H9 (cell line): ENCODE data around the gene PM20D1. TPM values are rescaled to one million over a fixed set of nuclear protein-coding genes. Genes with fewer than 3 reads are reported as not detected.

Experiments used
- DNase-seq: peaks from one replicate; pipeline ENCODE4 v3.0.0-alpha.2; 2017
- H2AFZ ChIP-seq: one replicate; pipeline ENCODE4 v1.6.1; 2013; ENCODE audit warnings: mild to moderate bottlenecking, low read length, control low read depth, moderate library complexity
- H2AK5ac ChIP-seq: 2 replicates; pipeline ENCODE4 v1.6.1; 2013; ENCODE audit warnings: low read length, control low read depth, mixed read lengths; ENCODE audit not compliant: insufficient read length
- H2BK120ac ChIP-seq: one replicate; pipeline ENCODE4 v1.6.1; 2013; ENCODE audit warnings: low read depth, mild to moderate bottlenecking, low read length, control low read depth, inconsistent platforms; ENCODE audit not compliant: poor library complexity, severe bottlenecking
- H2BK12ac ChIP-seq: 2 replicates; pipeline ENCODE4 v1.6.1; 2013; ENCODE audit warnings: low read length, control low read depth, mixed read lengths, low read depth; ENCODE audit not compliant: insufficient read length
- H2BK15ac ChIP-seq: 2 replicates; pipeline ENCODE4 v1.6.1; 2013; ENCODE audit warnings: low read depth, low read length, control low read depth
- H2BK20ac ChIP-seq: one replicate; pipeline ENCODE4 v1.6.1; 2013; ENCODE audit warnings: low read depth, mild to moderate bottlenecking, low read length, control low read depth, inconsistent platforms; ENCODE audit not compliant: poor library complexity, severe bottlenecking
- H2BK5ac ChIP-seq: 2 replicates; pipeline ENCODE4 v1.6.1; 2013; ENCODE audit warnings: low read length, control low read depth, mixed read lengths; ENCODE audit not compliant: insufficient read length
- H3K14ac ChIP-seq: 2 replicates; pipeline ENCODE4 v1.6.1; 2013; ENCODE audit warnings: low read length, control low read depth; ENCODE audit not compliant: insufficient read depth
- H3K18ac ChIP-seq: 2 replicates; pipeline ENCODE4 v1.6.1; 2013; ENCODE audit warnings: low read depth, mild to moderate bottlenecking, mixed read lengths, low read length, control low read depth; ENCODE audit not compliant: insufficient read length
- H3K23ac ChIP-seq: 2 replicates; pipeline ENCODE4 v1.6.1; 2013; ENCODE audit warnings: low read length, control low read depth, mixed read lengths, low read depth; ENCODE audit not compliant: insufficient read length
- H3K23me2 ChIP-seq: 2 replicates; pipeline ENCODE4 v1.6.1; 2013; ENCODE audit warnings: low read depth, mild to moderate bottlenecking, mixed read lengths, low read length, control low read depth; ENCODE audit not compliant: insufficient read length, poor library complexity, severe bottlenecking
- H3K27ac ChIP-seq: 2 replicates; pipeline ENCODE4 v1.5.1; 2013; ENCODE audit warnings: low read length, control low read depth, mixed read lengths, low read depth; ENCODE audit not compliant: insufficient read length
- H3K27me3 ChIP-seq: 2 replicates; pipeline ENCODE4 v1.6.1; 2013; ENCODE audit warnings: low read length, control low read depth, inconsistent platforms; ENCODE audit not compliant: insufficient read depth
- H3K4ac ChIP-seq: 2 replicates; pipeline ENCODE4 v1.6.1; 2013; ENCODE audit warnings: low read depth, mild to moderate bottlenecking, control low read depth, inconsistent platforms, low read length, moderate library complexity
- H3K4me1 ChIP-seq: 2 replicates; pipeline ENCODE4 v1.6.1; 2013; ENCODE audit warnings: low read length, control low read depth, inconsistent platforms; ENCODE audit not compliant: insufficient read depth
- H3K4me2 ChIP-seq: 2 replicates; pipeline ENCODE4 v1.6.1; 2013; ENCODE audit warnings: low read length, control low read depth, mixed read lengths; ENCODE audit not compliant: insufficient read length, insufficient read depth
- H3K56ac ChIP-seq: 2 replicates; pipeline ENCODE4 v1.6.1; 2013; ENCODE audit warnings: low read depth, mild to moderate bottlenecking, mixed read lengths, low read length, control low read depth; ENCODE audit not compliant: insufficient read length
- H3K79me1 ChIP-seq: 2 replicates; pipeline ENCODE4 v1.6.1; 2013; ENCODE audit warnings: low read depth, mild to moderate bottlenecking, moderate library complexity, low read length, control low read depth, inconsistent platforms; ENCODE audit not compliant: insufficient read depth, poor library complexity, severe bottlenecking
- H3K79me2 ChIP-seq: 2 replicates; pipeline ENCODE4 v1.6.1; 2013; ENCODE audit warnings: low read length, control low read depth, inconsistent platforms; ENCODE audit not compliant: insufficient read depth
- H3K9ac ChIP-seq: 2 replicates; pipeline ENCODE4 v1.6.1; 2013; ENCODE audit warnings: low read length, control low read depth, mixed read lengths; ENCODE audit not compliant: insufficient read length; ENCODE audit errors: extremely low read depth
- H3K9me3 ChIP-seq: one replicate; pipeline ENCODE4 v1.6.1; 2013; ENCODE audit warnings: low read depth, low read length, inconsistent platforms; ENCODE audit not compliant: control insufficient read depth
- H3T11ph ChIP-seq: one replicate; pipeline ENCODE4 v1.6.1; 2013; ENCODE audit warnings: mild to moderate bottlenecking, low read length, control low read depth, inconsistent platforms
- H4K20me1 ChIP-seq: one replicate; pipeline ENCODE4 v1.6.1; 2013; ENCODE audit not compliant: control insufficient read depth, insufficient read length, insufficient read depth
- H4K5ac ChIP-seq: 2 replicates; pipeline ENCODE4 v1.6.1; 2013; ENCODE audit warnings: low read depth, mild to moderate bottlenecking, mixed read lengths, low read length, control low read depth; ENCODE audit not compliant: insufficient read length
- H4K8ac ChIP-seq: replicated peaks from 2 replicates; pipeline ENCODE4 v1.6.1; 2013; ENCODE audit warnings: low read length, control low read depth, mixed read lengths, low read depth; ENCODE audit not compliant: insufficient read length
- H4K91ac ChIP-seq: 2 replicates; pipeline ENCODE4 v1.6.1; 2013; ENCODE audit warnings: low read depth, mild to moderate bottlenecking, moderate library complexity, mixed read lengths, low read length, control low read depth; ENCODE audit not compliant: insufficient read length
- H3K27ac Mint-ChIP-seq, 3 experiments: 2 replicates in 2 of 3; 3 replicates in 1 of 3; pipeline ENCODE4 v1.8.0; 2020 to 2021; ENCODE audit warnings: mixed read lengths in 3 of 3, mild to moderate bottlenecking in 1 of 3, moderate library complexity in 1 of 3
- H3K27me3 Mint-ChIP-seq: 2 replicates; pipeline ENCODE4 v1.8.0; 2021; ENCODE audit warnings: low read depth, mild to moderate bottlenecking, moderate library complexity, mixed read lengths
- H3K36me3 Mint-ChIP-seq, 3 experiments: 2 replicates in 2 of 3; 3 replicates in 1 of 3; pipeline ENCODE4 v1.8.0; 2020 to 2021; ENCODE audit warnings: low read depth in 3 of 3, mixed read lengths in 3 of 3; ENCODE audit not compliant: insufficient read depth in 1 of 3
- H3K4me1 Mint-ChIP-seq, 2 experiments: 2 replicates each; pipeline ENCODE4 v1.8.0; 2020; ENCODE audit warnings: mixed read lengths in 2 of 2
- H3K4me3 Mint-ChIP-seq, 2 experiments: 2 replicates in 1 of 2; 3 replicates in 1 of 2; pipeline ENCODE4 v1.8.0; 2020 to 2021; ENCODE audit warnings: mild to moderate bottlenecking in 2 of 2, mixed read lengths in 2 of 2, moderate library complexity in 1 of 2
- H3K9me3 Mint-ChIP-seq, 2 experiments: 2 replicates in 1 of 2; 3 replicates in 1 of 2; pipeline ENCODE4 v1.8.0; 2020; ENCODE audit warnings: mild to moderate bottlenecking in 2 of 2, mixed read lengths in 2 of 2, moderate library complexity in 1 of 2
- WGBS: extraction: QIAGEN DNeasy Blood & Tissue Kit; methylation state at CpG from one replicate; pipeline ENCODE4 v1.1.7; 2013; ENCODE audit warnings: missing lambda C conversion rate, low lambda C conversion rate, mixed read lengths; ENCODE audit not compliant: insufficient read length; ENCODE audit errors: extremely low coverage; 5-methylcytosine and 5-hydroxymethylcytosine counted together
- total RNA-seq: library from RNA; stranded (reverse); gene quantifications from 2 replicates; pipeline ENCODE4 v1.2.1, GENCODE V29; 2021
- TF ChIP-seq, protein P1 (sequence below): fragments of 200-600 bp; sonication (generic); conservative IDR thresholded peaks from 3 replicates; pipeline ENCODE4 v1.8.0; 2021; ENCODE audit warnings: antibody characterized with exemption, mild to moderate bottlenecking

Gene PM20D1
- total RNA-seq, 1 experiment from 2014 or later = not detected

GRCh38 chr1:205809469-205809868 is 40.5 kb downstream of the PM20D1 start:
- no peak for DNase-seq
- Histone ChIP-seq H3K4ac (no peak overlapping the region), H3K79me1 (peaks cover 6% of the 10 kb centered on the region), H3K4me2 (no peak overlapping the region), H3K27ac (no peak overlapping the region), H4K5ac (no peak overlapping the region), H4K20me1 (peaks cover 2% of the 10 kb centered on the region), H3K4me1 (no peaks in the 10 kb centered on the region), H2AFZ (no peak overlapping the region), H2BK5ac (no peak overlapping the region), H3K79me2 (no peaks in the 10 kb centered on the region; the same call in 1 of the 2 replicates), H2BK120ac (no peak overlapping the region), H2BK12ac (no peak overlapping the region), H3K23ac (no peak overlapping the region), H4K8ac (no peak overlapping the region), H3K56ac (no peak overlapping the region), H4K91ac (no peak overlapping the region), H2AK5ac (no peak overlapping the region), H3T11ph (no peak overlapping the region), H3K18ac (no peak overlapping the region), H2BK20ac (no peak overlapping the region), H2BK15ac (no peak overlapping the region), H3K14ac (no peak overlapping the region), H3K23me2 (peaks cover 14% of the 10 kb centered on the region), H3K9ac (no peak overlapping the region), H3K9me3 (no peaks in the 10 kb centered on the region), H3K27me3 (no peaks in the 10 kb centered on the region)
- peaks cover 4% of the 10 kb centered on the region for H3K27me3 Mint-ChIP-seq
- H3K9me3 Mint-ChIP-seq = no peaks in the 10 kb centered on the region
- H3K4me1 Mint-ChIP-seq = peaks cover 41 to 44% of the 10 kb centered on the region in 2 experiments
- H3K27ac Mint-ChIP-seq = peak overlapping the region in 1 of 3 experiments; percentile 55; a peak in 1 of 7 replicates
- H3K36me3 Mint-ChIP-seq = peaks cover 30 to 37% (median 36%) of the 10 kb centered on the region in 3 experiments
- TF ChIP-seq, protein P1, sequence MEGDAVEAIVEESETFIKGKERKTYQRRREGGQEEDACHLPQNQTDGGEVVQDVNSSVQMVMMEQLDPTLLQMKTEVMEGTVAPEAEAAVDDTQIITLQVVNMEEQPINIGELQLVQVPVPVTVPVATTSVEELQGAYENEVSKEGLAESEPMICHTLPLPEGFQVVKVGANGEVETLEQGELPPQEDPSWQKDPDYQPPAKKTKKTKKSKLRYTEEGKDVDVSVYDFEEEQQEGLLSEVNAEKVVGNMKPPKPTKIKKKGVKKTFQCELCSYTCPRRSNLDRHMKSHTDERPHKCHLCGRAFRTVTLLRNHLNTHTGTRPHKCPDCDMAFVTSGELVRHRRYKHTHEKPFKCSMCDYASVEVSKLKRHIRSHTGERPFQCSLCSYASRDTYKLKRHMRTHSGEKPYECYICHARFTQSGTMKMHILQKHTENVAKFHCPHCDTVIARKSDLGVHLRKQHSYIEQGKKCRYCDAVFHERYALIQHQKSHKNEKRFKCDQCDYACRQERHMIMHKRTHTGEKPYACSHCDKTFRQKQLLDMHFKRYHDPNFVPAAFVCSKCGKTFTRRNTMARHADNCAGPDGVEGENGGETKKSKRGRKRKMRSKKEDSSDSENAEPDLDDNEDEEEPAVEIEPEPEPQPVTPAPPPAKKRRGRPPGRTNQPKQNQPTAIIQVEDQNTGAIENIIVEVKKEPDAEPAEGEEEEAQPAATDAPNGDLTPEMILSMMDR = no peak
- no CpG with 5 or more reads among the region's 3 CpGs for WGBS
- H3K4me3 Mint-ChIP-seq = no peak overlapping the region
